Adrenal gland (tissue), 12 donors: ENCODE measurements around the gene DDX27. TPM values are rescaled to one million over a fixed set of nuclear protein-coding genes. Genes with fewer than 3 reads are reported as not detected.

Experiments
- DNase-seq, 7 donors: peaks; one replicate each; pipeline ENCODE4 v3.0.0-alpha.2; 2019 to 2020
- H3K27ac ChIP-seq, 5 donors: fragments of 200-600 bp; sonication (generic) in 4 of 5; 1 replicate in 3 of 5; 2 replicates in 2 of 5; pipeline versions ENCODE4 v1.5.1 to v1.8.0; 2016 to 2020; ENCODE audit warnings: mild to moderate bottlenecking in 1 of 5
- H3K27me3 ChIP-seq: fragments of 200-600 bp; 2 replicates; pipeline ENCODE4 v1.8.0; 2021
- H3K36me3 ChIP-seq, 2 donors: fragments of 200-600 bp; replicated peaks in 1 of 2; 1 replicate in 1 of 2; 2 replicates in 1 of 2; pipeline versions ENCODE4 v1.5.1 to v1.8.0; 2018 to 2022
- H3K4me1 ChIP-seq, 2 donors: fragments of 200-600 bp; replicated peaks in 1 of 2; 1 replicate in 1 of 2; 2 replicates in 1 of 2; pipeline versions ENCODE4 v1.5.1 to v1.8.0; 2018 to 2021
- H3K4me3 ChIP-seq, 4 donors: fragments of 200-600 bp; sonication (generic) in 3 of 4; one replicate each; pipeline ENCODE4 v1.5.1; 2016 to 2018
- H3K9me3 ChIP-seq, 3 donors: fragments of 200-600 bp; sonication (generic) in 1 of 3; replicated peaks in 1 of 3; 1 replicate in 2 of 3; 2 replicates in 1 of 3; pipeline versions ENCODE4 v1.5.1 to v1.8.0; 2016 to 2021
- CTCF ChIP-seq, 6 experiments: fragments of 450-650 bp in 4 of 6; fragments of 200-600 bp in 2 of 6; sonication (generic) in 1 of 6; IDR thresholded peaks; 1 replicate in 5 of 6; 2 replicates in 1 of 6; pipeline versions ENCODE4 v1.5.1 to v1.8.0; 2016 to 2021; ENCODE audit warnings: antibody characterized with exemption in 6 of 6, mild to moderate bottlenecking in 2 of 6, moderate library complexity in 1 of 6
- POLR2A ChIP-seq, 2 donors: fragments of 450-650 bp; IDR thresholded peaks; one replicate each; pipeline ENCODE4 v1.6.1; 2017; ENCODE audit warnings: antibody characterized with exemption in 2 of 2, mild to moderate bottlenecking in 2 of 2, moderate library complexity in 1 of 2
- WGBS, 4 donors: extraction: QIAGEN DNeasy Blood & Tissue Kit in 2 of 4; methylation state at CpG; one replicate each; pipeline versions ENCODE4 v1.1.5 to v1.1.7; 2013 to 2017; 5-methylcytosine and 5-hydroxymethylcytosine counted together
- intact Hi-C, 2 donors: fragments of 100-400 bp; cut with DNase I; formaldehyde crosslinking; loops; one replicate each; pipeline versions ENCODE4 v1.14.1 to v1.15.0; 2022 to 2023
- polyA plus RNA-seq, 3 donors: library from polyadenylated mRNA; stranded (reverse); fragments of 200-250 nt in 2 of 3; fragments of 350-450 nt in 1 of 3; fragmentation: Illumina TruSeq in 1 of 3; extraction: RNeasy Lipid Tissue Mini Kit (QIAGEN cat#74804) in 1 of 3; gene quantifications; one replicate each; pipeline ENCODE4 v1.2.3, GENCODE V29; 2013 to 2014
- total RNA-seq, 9 donors: library from RNA; depleted of rRNA in 4 of 9; stranded (reverse); fragments of >200 nt in 4 of 9; fragments of 120-200 nt in 1 of 9; fragmentation: NEBNext Ultra II Directional in 1 of 9; extraction: Animal tissue kit (Norgen Biotek cat#: 25700) in 1 of 9; gene quantifications; one replicate each; pipeline versions ENCODE4 v1.1.0 to v1.2.4, GENCODE V29; 2013 to 2023
- donor health status: healthy with polysubstance abuse.
- donor health status: Bipolar disorder and iron deficiency.
- donor health status: DM: yes; HTN: yes; CAD: no.
- donor health status: DM: no; HTN: no; CAD: no.
- donor health status: DM: no; HTN: no; CAD: no.
- donor health status: DM: yes; HTN: yes; CAD: no.

The DDX27 gene
- total and polyA plus RNA-seq, 12 donors: 18.7 to 42.3 (median 23.2) TPM

- Histone ChIP-seq H3K27ac (no peak overlapping the region), H3K9me3 (peaks cover 0 to 23% (median 0%) of the 10 kb centered on the region in 3 donors), H3K4me3 (peak overlapping the region in 1 of 4 donors; percentile 79), H3K4me1 (peaks cover 29 to 52% of the 10 kb centered on the region in 2 donors), H3K27me3 (no peaks in the 10 kb centered on the region), H3K36me3 (peaks cover 0 to 57% of the 10 kb centered on the region in 2 donors)
- intact Hi-C loops: no loop called here
- TF ChIP-seq CTCF (IDR thresholded peaks at IDR 0.05): no peak
- TF ChIP-seq POLR2A (IDR thresholded peaks at IDR 0.05): no peak
- 55 to 73% (median 62%) methylated on average over 6 of the region's 6 CpGs for WGBS, 4 donors
- DNase-seq: no peak
Observed at GRCh38 chr20:49280463-49281058, 61.3 kb downstream of the DDX27 start.

- 72 to 87% (median 75%) methylated on average over 13 of the region's 13 CpGs for WGBS, 4 donors
- Histone ChIP-seq H3K4me3 (peak overlapping the region in 1 of 4 donors; percentile 79), H3K4me1 (peaks cover 22 to 44% of the 10 kb centered on the region in 2 donors), H3K9me3 (peaks cover 0 to 25% (median 0%) of the 10 kb centered on the region in 3 donors), H3K27ac (no peak overlapping the region), H3K36me3 (peaks cover 0 to 63% of the 10 kb centered on the region in 2 donors), H3K27me3 (no peaks in the 10 kb centered on the region)
- TF ChIP-seq POLR2A (IDR thresholded peaks at IDR 0.05): no peak
- TF ChIP-seq CTCF (IDR thresholded peaks at IDR 0.05): no peak
- no peak for DNase-seq
- intact Hi-C loops: no loop called here
Observed at GRCh38 chr20:49281059-49281912, 62.1 kb downstream of the DDX27 start.

GRCh38 chr20:49281913-49282467 lies 62.8 kb downstream of the DDX27 start:
- Histone ChIP-seq H3K27me3 (no peaks in the 10 kb centered on the region), H3K4me1 (peaks cover 15 to 37% of the 10 kb centered on the region in 2 donors), H3K27ac (no peak overlapping the region), H3K36me3 (peaks cover 0 to 70% of the 10 kb centered on the region in 2 donors), H3K4me3 (no peak overlapping the region), H3K9me3 (peaks cover 0 to 32% (median 0%) of the 10 kb centered on the region in 3 donors)
- intact Hi-C loops: no loop called here
- DNase-seq: peak in 1 of 7 donors; percentile 43
- TF ChIP-seq POLR2A (IDR thresholded peaks at IDR 0.05) (no peak), CTCF (IDR thresholded peaks at IDR 0.05) (no peak)
- WGBS, 4 donors: 79 to 91% (median 82%) methylated on average over 9 of the region's 9 CpGs

DNA sequence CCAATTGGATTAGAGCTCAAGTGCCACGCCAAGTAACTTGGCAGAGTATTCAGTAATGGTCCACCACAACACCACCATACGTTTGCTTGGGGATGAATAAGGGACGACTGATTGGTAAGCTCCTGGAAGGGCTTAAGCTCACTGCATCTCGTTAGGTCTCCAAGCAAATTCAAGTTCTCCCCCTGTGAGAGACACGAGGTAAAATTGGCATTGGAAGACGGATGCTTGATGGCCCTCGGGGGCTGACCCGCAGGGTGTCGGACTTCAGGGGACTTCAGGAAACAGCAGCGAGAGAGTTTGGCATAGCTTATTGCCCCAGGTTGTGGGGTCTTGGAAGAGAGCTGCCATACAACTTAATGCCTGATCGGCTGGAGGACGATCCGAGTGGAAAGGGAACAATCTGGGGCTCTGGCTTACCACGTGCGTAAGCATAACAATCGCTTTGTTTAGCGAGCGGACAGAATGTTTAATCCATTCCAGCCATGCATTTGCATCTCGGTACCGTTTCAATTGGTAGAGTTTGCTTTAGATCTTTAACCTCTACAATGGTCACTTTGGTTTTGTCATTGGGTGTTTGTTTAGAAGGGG lies 63.5 kb downstream of the DDX27 start:
- H3K4me1 ChIP-seq: peaks cover 18 to 42% of the 10 kb centered on the region in 2 donors
- peaks cover 0 to 36% (median 0%) of the 10 kb centered on the region in 3 donors for H3K9me3 ChIP-seq
- WGBS, 4 donors: 79 to 84% (median 82%) methylated on average over 20 of the region's 20 CpGs
- no peak overlapping the region for H3K27ac ChIP-seq
- H3K4me3 ChIP-seq: no peak overlapping the region
- DNase-seq: no peak
- TF ChIP-seq POLR2A (IDR thresholded peaks at IDR 0.05) (no peak), CTCF (IDR thresholded peaks at IDR 0.05) (no peak)
- no peaks in the 10 kb centered on the region for H3K27me3 ChIP-seq
- intact Hi-C loops: no loop called here
- H3K36me3 ChIP-seq: peaks cover 0 to 77% of the 10 kb centered on the region in 2 donors
